Transverse colon (tissue), 4 donors: ENCODE measurements around the gene RBAK. TPM values are rescaled to one million over a fixed set of nuclear protein-coding genes. Genes with fewer than 3 reads are reported as not detected.
"Not testable (repeated sequence)": the region's sequence is repeated elsewhere in the genome, so short reads cannot be mapped to it uniquely, and the experiment has no call there.

Source experiments
- DNase-seq: peaks from one replicate; pipeline ENCODE4 v3.0.0-alpha.2; 2019
- H3K27ac ChIP-seq, 4 donors: fragments of 200-600 bp; sonication (generic); 2 replicates each; pipeline ENCODE4 v1.5.1; 2016 to 2018; ENCODE audit warnings: inconsistent platforms in 4 of 4
- H3K27me3 ChIP-seq: fragments of 200-600 bp; sonication (generic); 2 replicates; pipeline ENCODE4 v1.5.1; 2017; ENCODE audit warnings: inconsistent platforms
- H3K36me3 ChIP-seq, 4 donors: fragments of 200-600 bp; sonication (generic); 2 replicates each; pipeline ENCODE4 v1.5.1; 2017 to 2019; ENCODE audit warnings: inconsistent platforms in 4 of 4
- H3K4me1 ChIP-seq, 4 donors: fragments of 200-600 bp; sonication (generic); 2 replicates each; pipeline ENCODE4 v1.5.1; 2017 to 2020; ENCODE audit warnings: inconsistent platforms in 4 of 4
- H3K4me3 ChIP-seq, 4 donors: fragments of 200-600 bp; sonication (generic); 1 replicate in 1 of 4; 2 replicates in 3 of 4; pipeline versions ENCODE4 v1.5.1 to v1.6.1; 2017 to 2019; ENCODE audit warnings: inconsistent platforms in 4 of 4
- H3K9me3 ChIP-seq, 2 donors: fragments of 200-600 bp; sonication (generic); 2 replicates each; pipeline ENCODE4 v1.5.1; 2017 to 2019; ENCODE audit warnings: inconsistent platforms in 2 of 2
- CTCF ChIP-seq, 5 experiments: fragments of 200-600 bp in 3 of 5; fragments of 450-650 bp in 2 of 5; sonication (generic) in 3 of 5; IDR thresholded peaks; 1 replicate in 2 of 5; 2 replicates in 3 of 5; pipeline ENCODE4 v1.5.1; 2016 to 2017; ENCODE audit warnings: antibody characterized with exemption in 5 of 5, inconsistent platforms in 3 of 5, mild to moderate bottlenecking in 2 of 5, moderate library complexity in 1 of 5
- EP300 ChIP-seq: sonication (generic); formaldehyde crosslinking; IDR thresholded peaks from one replicate; pipeline ENCODE4 v1.6.1; 2017; ENCODE audit warnings: antibody characterized with exemption, low read depth
- POLR2A ChIP-seq: fragments of 450-650 bp; IDR thresholded peaks from one replicate; pipeline ENCODE4 v1.6.1; 2016; ENCODE audit warnings: antibody characterized with exemption, mild to moderate bottlenecking, moderate library complexity
- POLR2AphosphoS5 ChIP-seq, 3 donors: sonication (generic); formaldehyde crosslinking; IDR thresholded peaks; one replicate each; pipeline ENCODE4 v1.6.1; 2016; ENCODE audit warnings: antibody characterized with exemption in 3 of 3
- WGBS, 2 donors: methylation state at CpG; one replicate each; pipeline ENCODE4 v1.1.5; 2018; ENCODE audit warnings: low coverage in 1 of 2; 5-methylcytosine and 5-hydroxymethylcytosine counted together
- in situ Hi-C, 4 donors: fragments of 200-750 bp; cut with MboI; loops; one replicate each; pipeline versions ENCODE4 v1.15.0 to v1.15.1; 2017; ENCODE audit warnings: low sequenced_read_pairs in 3 of 4, low pct_ligation_motif_present in 1 of 4, low pct_unique_long_range_greater_than_20kb in 1 of 4
- intact Hi-C: fragments of 100-400 bp; cut with DNase I; formaldehyde crosslinking; loops from one replicate; pipeline ENCODE4 v1.15.1; 2023; ENCODE audit warnings: low total_unique reads
- total RNA-seq, 4 donors: library from RNA; depleted of rRNA; stranded (reverse); fragments of >200 nt; gene quantifications; one replicate each; pipeline ENCODE4 v1.1.0, GENCODE V29; 2016

RBAK gene
- total RNA-seq, 4 donors from 2014 or later: 3.4 to 11.6 (median 8.5) TPM

GRCh38 chr7:5050676-5051075, 5.0 kb downstream of the RBAK start:
- TF ChIP-seq CTCF (IDR thresholded peaks at IDR 0.05) (no peak), POLR2A (no peak), POLR2AphosphoS5 (IDR thresholded peaks at IDR 0.05) (no peak), EP300 (no peak)
- WGBS, 2 donors: 79 to 90% methylated on average over 1 to 2 of the region's 2 CpGs
- no peaks in the 10 kb centered on the region for H3K27me3 ChIP-seq
- in situ Hi-C loops (no loop called here), intact Hi-C loops (no loop called here)
- no peak for DNase-seq
- H3K4me1 ChIP-seq: peaks cover 0 to 5% (median 2%) of the 10 kb centered on the region in 4 donors
- peaks cover 0 to 53% (median 26%) of the 10 kb centered on the region in 4 donors for H3K36me3 ChIP-seq
- no peak overlapping the region for H3K4me3 ChIP-seq
- peaks cover 32 to 34% of the 10 kb centered on the region in 2 donors for H3K9me3 ChIP-seq
- H3K27ac ChIP-seq: no peak overlapping the region

- H3K27me3 ChIP-seq, H3K27ac ChIP-seq, H3K4me1 ChIP-seq, DNase-seq, H3K4me3 ChIP-seq, intact Hi-C loops, in situ Hi-C loops: not testable (repeated sequence)
- H3K36me3 ChIP-seq: peaks cover 0 to 63% (median 28%) of the 10 kb centered on the region in 4 donors
- H3K9me3 ChIP-seq: peaks cover 32 to 38% of the 10 kb centered on the region in 2 donors
Measured at GRCh38 chr7:5051731-5052130, 6.1 kb downstream of the RBAK start.

- intact Hi-C loops (no loop called here), in situ Hi-C loops (no loop called here)
- no peaks in the 10 kb centered on the region for H3K4me1 ChIP-seq
- no peak for DNase-seq
- 100% methylated on average over 1 of the region's 1 CpG for WGBS, 2 donors
- peaks cover 0 to 78% (median 36%) of the 10 kb centered on the region in 4 donors for H3K36me3 ChIP-seq
- peaks cover 36 to 38% of the 10 kb centered on the region in 2 donors for H3K9me3 ChIP-seq
- H3K4me3 ChIP-seq: no peak overlapping the region
- H3K27ac ChIP-seq: no peak overlapping the region
- TF ChIP-seq POLR2AphosphoS5 (IDR thresholded peaks at IDR 0.05) (no peak), EP300 (no peak), CTCF (IDR thresholded peaks at IDR 0.05) (no peak), POLR2A (no peak)
- H3K27me3 ChIP-seq: no peaks in the 10 kb centered on the region
Measured at GRCh38 chr7:5053175-5053574, 7.5 kb downstream of the RBAK start.

- Histone ChIP-seq H3K27ac (no peak overlapping the region), H3K36me3 (peaks cover 16 to 87% (median 46%) of the 10 kb centered on the region in 4 donors), H3K27me3 (no peaks in the 10 kb centered on the region), H3K4me3 (peak overlapping the region in 1 of 4 donors; percentile 18), H3K9me3 (peaks cover 94 to 98% of the 10 kb centered on the region in 2 donors), H3K4me1 (no peaks in the 10 kb centered on the region)
- 83 to 97% methylated on average over 1 to 2 of the region's 2 CpGs for WGBS, 2 donors
- no peak for DNase-seq
- TF ChIP-seq EP300 (no peak), POLR2A (no peak), POLR2AphosphoS5 (IDR thresholded peaks at IDR 0.05) (no peak), CTCF (IDR thresholded peaks at IDR 0.05) (no peak)
- intact Hi-C loops (no loop called here), in situ Hi-C loops (no loop called here)
Measured at GRCh38 chr7:5063698-5064097, 18.0 kb downstream of the RBAK start.

- 80 to 97% methylated on average over 9 to 12 of the region's 12 CpGs for WGBS, 2 donors
Measured at GRCh38 chr7:5064391-5065106, 18.9 kb downstream of the RBAK start.

More at GRCh38 chr7:5064391-5065106, 18.9 kb downstream of the RBAK start:
- in situ Hi-C loops: no loop called here
- DNase-seq: no peak
- Histone ChIP-seq H3K36me3 (peaks cover 16 to 78% (median 40%) of the 10 kb centered on the region in 4 donors), H3K27me3 (no peaks in the 10 kb centered on the region), H3K27ac (no peak overlapping the region), H3K9me3 (peaks cover 90 to 100% of the 10 kb centered on the region in 2 donors), H3K4me1 (no peaks in the 10 kb centered on the region), H3K4me3 (peak overlapping the region in 1 of 4 donors; percentile 18)
- no peak for TF ChIP-seq POLR2AphosphoS5 (IDR thresholded peaks at IDR 0.05)
- TF ChIP-seq POLR2A: no peak
- TF ChIP-seq EP300: no peak
- TF ChIP-seq CTCF (IDR thresholded peaks at IDR 0.05): no peak
- intact Hi-C loops: no loop called here
